ENCODE measurements around the gene SEPTIN11.

SEPTIN11 gene

GRCh38 chr4:76943790-76944189 lies 5.8 kb upstream of the SEPTIN11 start:
- DNase-seq (ENCODE audit: insufficient read length, low spot score) (no peak), FAIRE-seq (no peak)
- TF ChIP-seq CTCF (IDR thresholded peaks at IDR 0.05; ENCODE audit: insufficient read depth, missing control alignments), result no peak

- no peak for DNase-seq (ENCODE audit: insufficient read length, low spot score)
These were observed 2.2 kb upstream of the SEPTIN11 start for GRCh38 chr4:76947369-76947768.

GRCh38 chr4:76948443-76949275 lies 893 bp upstream of the SEPTIN11 start:
- peak; percentile 77 for DNase-seq (ENCODE audit: insufficient read length, low spot score)
- no peak for FAIRE-seq
- TF ChIP-seq CTCF (IDR thresholded peaks at IDR 0.05; ENCODE audit: insufficient read depth, missing control alignments), result no peak

More at GRCh38 chr4:76947369-76947768, 2.2 kb upstream of the SEPTIN11 start:
- TF ChIP-seq CTCF (IDR thresholded peaks at IDR 0.05; ENCODE audit: insufficient read depth, missing control alignments), result no peak
- FAIRE-seq, result no peak

GRCh38 chr4:76950052-76950955 lies 752 bp downstream of the SEPTIN11 start:
- DNase-seq (ENCODE audit: insufficient read length, low spot score), result no peak
- FAIRE-seq, result no peak
- peak; percentile 11 for TF ChIP-seq CTCF (IDR thresholded peaks at IDR 0.05; ENCODE audit: insufficient read depth, missing control alignments)

- no peak for TF ChIP-seq CTCF (IDR thresholded peaks at IDR 0.05; ENCODE audit: insufficient read depth, missing control alignments)
- no peak for DNase-seq (ENCODE audit: insufficient read length, low spot score)
- no peak for FAIRE-seq
These were observed 1.6 kb downstream of the SEPTIN11 start for GRCh38 chr4:76950956-76951671.

- FAIRE-seq, result no peak
- TF ChIP-seq CTCF (IDR thresholded peaks at IDR 0.05; ENCODE audit: insufficient read depth, missing control alignments), result peak; percentile 25
- DNase-seq (ENCODE audit: insufficient read length, low spot score), result no peak
These were observed 2.1 kb downstream of the SEPTIN11 start for GRCh38 chr4:76951672-76952010.
